Measurements from ENCODE around the gene FBXW12.

Gene FBXW12

DNA sequence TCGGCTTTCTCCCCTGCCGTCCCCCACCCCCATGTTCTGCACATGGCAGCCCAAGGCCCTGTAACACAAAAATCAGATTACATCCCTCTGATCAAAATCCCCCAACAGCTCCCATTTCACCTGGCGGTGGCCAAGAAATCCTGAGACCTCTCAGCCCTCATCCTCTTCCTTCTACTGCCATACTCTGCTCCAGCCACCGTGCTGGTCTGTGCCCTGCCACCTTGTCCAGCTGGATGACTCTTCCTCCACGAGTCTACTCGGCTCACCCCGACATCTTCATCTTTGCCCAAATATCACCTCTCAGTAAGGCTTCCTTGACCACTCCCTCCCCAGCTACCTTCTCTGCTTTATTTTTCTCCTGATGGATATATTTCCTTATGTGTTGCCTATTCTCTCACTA, 64.8 kb downstream of the FBXW12 start:
- DNase-seq, result no peak

DNA sequence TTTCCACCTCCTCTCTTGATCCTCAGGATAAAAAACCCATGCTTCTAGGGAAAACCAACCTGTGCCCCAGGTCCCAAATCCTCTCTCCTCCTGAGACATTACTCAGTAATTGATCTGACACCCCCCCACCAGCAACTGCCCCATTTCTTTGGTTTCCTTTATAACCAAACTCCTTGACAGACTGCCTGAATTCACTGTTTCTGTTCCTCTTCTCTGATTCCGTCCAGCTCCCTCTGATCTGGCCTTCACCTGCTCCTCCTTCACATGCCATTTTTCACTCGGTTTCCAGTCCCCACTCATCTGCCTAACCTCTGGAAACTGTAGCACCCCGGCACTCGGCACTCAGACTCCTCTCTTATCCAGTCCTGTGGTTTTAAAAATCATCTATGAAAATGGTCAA, 65.8 kb downstream of the FBXW12 start:
- no peak for DNase-seq

DNA sequence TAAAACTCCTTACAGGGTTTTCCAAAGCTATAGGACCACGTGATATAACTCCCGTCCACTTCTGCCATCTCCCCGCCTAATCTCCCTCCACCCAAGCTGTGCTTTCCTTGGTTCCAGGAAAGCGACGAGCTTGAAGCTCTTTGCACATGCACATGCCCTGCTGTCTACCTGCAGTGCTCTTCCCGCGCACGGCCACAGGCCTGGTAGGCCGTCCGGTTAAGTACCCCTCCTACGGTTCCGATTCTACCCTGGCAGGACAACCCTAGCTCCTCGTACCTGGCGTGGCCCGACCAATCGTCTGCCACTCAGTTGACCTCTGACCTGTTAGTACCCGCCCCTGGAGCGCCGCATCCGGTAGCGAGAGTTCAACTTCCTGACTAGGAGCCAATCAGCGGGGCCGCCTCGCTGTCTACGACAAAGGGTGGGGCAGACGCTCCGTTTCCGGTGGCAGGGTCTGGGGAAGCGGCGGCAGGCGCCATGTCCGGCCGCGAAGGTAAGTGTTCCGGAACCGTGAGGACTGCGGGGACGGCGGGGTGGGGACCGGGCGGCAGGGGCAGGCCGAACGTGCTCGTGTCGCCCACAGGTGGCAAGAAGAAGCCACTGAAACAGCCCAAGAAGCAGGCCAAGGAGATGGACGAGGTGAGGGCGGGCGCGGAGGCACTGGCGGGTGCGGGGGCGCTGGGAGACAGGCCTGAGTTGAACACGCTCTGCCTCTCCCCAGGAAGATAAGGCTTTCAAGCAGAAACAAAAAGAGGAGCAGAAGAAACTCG, 68.0 kb downstream of the FBXW12 start, which contains the start of the genes CCDC51 and TMA7:
Gene CCDC51, minus strand, starts transcription at position 300 of the 770 bp plus-strand sequence. CDS start 4,991 bp downstream, outside the sequence.
Gene TMA7, plus strand, starts transcription at position 438 of the 770 bp plus-strand sequence. Its CDS starts 40 bp downstream, at position 478.
- peak; percentile 96 for DNase-seq

DNA sequence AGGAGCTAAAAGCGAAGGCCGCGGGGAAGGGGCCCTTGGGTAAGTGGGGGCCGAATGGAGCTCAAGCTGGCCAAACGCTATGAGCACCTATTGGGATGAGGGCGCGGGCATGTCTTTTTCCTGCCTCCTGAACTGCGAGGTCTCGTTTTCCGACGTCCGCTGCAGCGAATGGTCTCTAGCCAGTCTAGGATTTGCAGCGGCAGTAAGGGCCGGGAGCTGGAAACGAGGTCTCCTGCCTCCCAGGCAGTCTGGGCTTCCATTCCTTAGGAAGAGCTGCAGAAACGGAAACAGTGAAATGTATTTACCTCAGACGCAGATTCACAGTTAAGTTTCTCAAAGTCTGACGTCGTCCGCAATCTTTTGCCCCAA, 68.6 kb downstream of the FBXW12 start:
- no peak for DNase-seq

DNA sequence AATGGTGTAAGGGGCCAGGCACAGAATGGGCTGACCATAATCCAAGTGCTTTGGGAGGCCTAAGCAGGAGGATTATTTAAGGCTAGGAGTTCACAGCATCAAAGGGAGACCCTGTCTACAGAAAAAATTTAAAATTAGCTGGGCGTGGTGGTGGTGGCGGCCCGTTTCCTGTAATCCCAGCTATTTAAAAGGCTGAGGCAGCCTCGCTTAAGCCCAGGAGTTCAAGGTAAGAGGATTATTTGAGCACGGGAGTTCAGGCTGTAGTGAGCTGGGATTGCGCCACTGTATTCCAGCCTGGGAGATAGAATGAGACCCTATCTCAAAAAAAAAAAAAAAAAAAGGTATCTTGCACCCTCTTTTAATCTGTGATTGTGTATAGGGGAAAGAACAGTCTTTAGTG, 69.9 kb downstream of the FBXW12 start:
- DNase-seq, result no peak

Measured in SHP77 (cell line).